GM12891 (cell line): ENCODE measurements around the gene KCNMA1.

ENCODE experiments used
- DNase-seq: peaks from one replicate; pipeline ENCODE4 v3.0.0; 2011; ENCODE audit warnings: low spot score; ENCODE audit not compliant: insufficient read length
- FAIRE-seq: peaks from 2 replicates; lab custom pipeline; 2011; peaks lifted over from hg19 to GRCh38; lab: Jason Lieb, UNC
- PAX5 ChIP-seq: IDR thresholded peaks from 2 replicates; pipeline ENCODE4 v1.6.1; 2011; ENCODE audit warnings: low read length, moderate library complexity, mild to moderate bottlenecking; ENCODE audit not compliant: insufficient read depth, severe bottlenecking
- POLR2A ChIP-seq: IDR thresholded peaks from 2 replicates; pipeline ENCODE4 v1.6.1; 2011; ENCODE audit warnings: low read depth, low read length, control low read depth
- POLR2AphosphoS5 ChIP-seq: IDR thresholded peaks from 2 replicates; pipeline ENCODE4 v1.6.1; 2011; ENCODE audit warnings: low read depth, low read length, control low read depth
- POU2F2 ChIP-seq: IDR thresholded peaks from 2 replicates; pipeline ENCODE4 v1.6.1; 2011; ENCODE audit warnings: low read depth, mild to moderate bottlenecking, control low read depth, low read length, moderate library complexity
- SPI1 ChIP-seq: IDR thresholded peaks from 2 replicates; pipeline ENCODE4 v1.6.1; 2011; ENCODE audit warnings: low read depth, low read length, control low read depth
- TAF1 ChIP-seq: IDR thresholded peaks from 2 replicates; pipeline ENCODE4 v1.6.1; 2011; ENCODE audit warnings: low read depth, low read length, control low read depth

The KCNMA1 gene

GRCh38 chr10:77398986-77399755 lies 238.4 kb downstream of the KCNMA1 start:
- FAIRE-seq (no peak), DNase-seq (no peak)
- no peak for TF ChIP-seq SPI1
- TF ChIP-seq POLR2AphosphoS5, result no peak
- TF ChIP-seq PAX5, result no peak
- no peak for TF ChIP-seq POLR2A
- TF ChIP-seq TAF1, result no peak
- TF ChIP-seq POU2F2, result no peak

GRCh38 chr10:77398558-77398957 lies 239.1 kb downstream of the KCNMA1 start:
- TF ChIP-seq POLR2AphosphoS5 (no peak), POU2F2 (no peak), POLR2A (no peak), PAX5 (no peak), TAF1 (no peak), SPI1 (no peak)
- DNase-seq, result no peak
- FAIRE-seq, result no peak

- TF ChIP-seq POU2F2, result no peak
- TF ChIP-seq TAF1, result no peak
- DNase-seq (no peak), FAIRE-seq (no peak)
Measured at GRCh38 chr10:77397103-77397502, 240.5 kb downstream of the KCNMA1 start.

GRCh38 chr10:77396290-77396689 lies 241.3 kb downstream of the KCNMA1 start:
- no peak for TF ChIP-seq PAX5
- FAIRE-seq (no peak), DNase-seq (no peak)

- no peak for DNase-seq
- FAIRE-seq, result no peak
- no peak for TF ChIP-seq POLR2AphosphoS5
- no peak for TF ChIP-seq POU2F2
- TF ChIP-seq POLR2A, result no peak
- no peak for TF ChIP-seq TAF1
- no peak for TF ChIP-seq SPI1
- TF ChIP-seq PAX5, result no peak
Measured at GRCh38 chr10:77393821-77394501, 243.6 kb downstream of the KCNMA1 start.

GRCh38 chr10:77393411-77393810 lies 244.2 kb downstream of the KCNMA1 start:
- TF ChIP-seq PAX5, result no peak
- no peak for TF ChIP-seq TAF1
- no peak for TF ChIP-seq POLR2AphosphoS5
- TF ChIP-seq POLR2A, result no peak
- no peak for TF ChIP-seq POU2F2
- no peak for TF ChIP-seq SPI1
- FAIRE-seq (no peak), DNase-seq (no peak)

- no peak for TF ChIP-seq POLR2AphosphoS5
- no peak for TF ChIP-seq PAX5
- TF ChIP-seq POU2F2, result no peak
- no peak for TF ChIP-seq POLR2A
- TF ChIP-seq TAF1, result no peak
- no peak for TF ChIP-seq SPI1
- DNase-seq (no peak), FAIRE-seq (no peak)
Measured at GRCh38 chr10:77392851-77393250, 244.8 kb downstream of the KCNMA1 start.

GRCh38 chr10:77392236-77392721 lies 245.3 kb downstream of the KCNMA1 start:
- DNase-seq, result no peak
- FAIRE-seq, result no peak
- TF ChIP-seq POLR2AphosphoS5 (no peak), POLR2A (no peak), POU2F2 (no peak), TAF1 (no peak), PAX5 (no peak), SPI1 (no peak)

GRCh38 chr10:77391605-77392235 lies 245.9 kb downstream of the KCNMA1 start:
- FAIRE-seq (no peak), DNase-seq (no peak)
- TF ChIP-seq PAX5 (no peak), SPI1 (no peak), POLR2AphosphoS5 (no peak), POU2F2 (no peak), POLR2A (no peak), TAF1 (no peak)

- DNase-seq (no peak), FAIRE-seq (no peak)
- TF ChIP-seq POLR2A (no peak), SPI1 (no peak), POU2F2 (no peak), PAX5 (no peak)
Measured at GRCh38 chr10:77390481-77390891, 247.1 kb downstream of the KCNMA1 start.
